ENCODE data around the gene ATP8B4.

- TF ChIP-seq EZH2 (IDR thresholded peaks at IDR 0.05; ENCODE audit: insufficient read depth, poor library complexity, severe bottlenecking) (no peak), EZH2phosphoT487 (IDR thresholded peaks at IDR 0.05; ENCODE audit: insufficient read depth, low read depth) (no peak)
Measured at GRCh38 chr15:50128266-50128665, 9.2 kb upstream of the ATP8B4 start.

Data from GM23248 (cell line).